Upper lobe of left lung (tissue), 4 donors: ENCODE results near the gene DCLK1.

Experiments used
- CTCF ChIP-seq, 6 experiments: fragments of 450-650 bp in 4 of 6; fragments of 200-600 bp in 2 of 6; sonication (generic) in 2 of 6; IDR thresholded peaks; one replicate each; pipeline ENCODE4 v1.5.1; 2016 to 2019; ENCODE audit warnings: antibody characterized with exemption in 6 of 6
- EP300 ChIP-seq, 4 donors: sonication (generic); formaldehyde crosslinking; IDR thresholded peaks; one replicate each; pipeline ENCODE4 v1.5.1; 2017; ENCODE audit warnings: antibody characterized with exemption in 4 of 4, control low read depth in 2 of 4
- POLR2A ChIP-seq, 4 donors: fragments of 450-650 bp; IDR thresholded peaks; one replicate each; pipeline ENCODE4 v1.5.1; 2016 to 2017; ENCODE audit warnings: antibody characterized with exemption in 4 of 4, mild to moderate bottlenecking in 2 of 4
- POLR2AphosphoS5 ChIP-seq, 2 donors: sonication (generic); formaldehyde crosslinking; IDR thresholded peaks; one replicate each; pipeline ENCODE4 v1.5.1; 2017; ENCODE audit warnings: antibody characterized with exemption in 2 of 2

- TF ChIP-seq CTCF (IDR thresholded peaks at IDR 0.05) (no peak), POLR2A (IDR thresholded peaks at IDR 0.05) (no peak), EP300 (IDR thresholded peaks at IDR 0.05) (no peak), POLR2AphosphoS5 (IDR thresholded peaks at IDR 0.05) (no peak)
Observed at GRCh38 chr13:36151591-36151990, 20.4 kb upstream of the DCLK1 start.
